NCI-H1092 (cell line): ENCODE data around the gene MCF2L2.
A peak's percentile ranks its signal among the peaks of the same experiment; 100 is the strongest.
"Not testable (repeated sequence)": the region's sequence is repeated elsewhere in the genome, so short reads cannot be mapped to it uniquely, and the experiment has no call there.

Experiments
- DNase-seq: peaks from one replicate; lab custom pipeline; 2025; lab: John Stamatoyannopoulos, UW

The MCF2L2 gene

GRCh38 chr3:183396662-183397391, 31.6 kb downstream of the MCF2L2 start:
- DNase-seq = no peak

DNA sequence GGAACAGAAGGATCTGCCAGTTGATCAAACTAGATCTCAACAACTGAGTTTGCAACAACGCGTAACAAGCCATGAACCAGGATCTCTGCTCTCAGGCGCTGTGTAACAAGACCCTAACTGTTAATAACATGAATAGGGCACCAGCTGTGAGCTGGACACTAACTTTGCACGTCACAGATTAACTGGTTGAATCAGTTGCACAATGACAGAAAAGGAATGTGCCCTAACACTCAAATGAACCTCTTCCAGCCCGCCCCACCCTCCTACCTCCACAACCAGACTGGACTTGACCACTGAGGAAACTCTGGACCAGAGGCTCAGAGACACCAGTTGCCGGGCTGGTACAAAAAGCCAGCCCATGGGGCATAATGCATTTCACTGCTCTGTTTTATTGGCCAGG, 34.3 kb downstream of the MCF2L2 start:
- no peak for DNase-seq

DNA sequence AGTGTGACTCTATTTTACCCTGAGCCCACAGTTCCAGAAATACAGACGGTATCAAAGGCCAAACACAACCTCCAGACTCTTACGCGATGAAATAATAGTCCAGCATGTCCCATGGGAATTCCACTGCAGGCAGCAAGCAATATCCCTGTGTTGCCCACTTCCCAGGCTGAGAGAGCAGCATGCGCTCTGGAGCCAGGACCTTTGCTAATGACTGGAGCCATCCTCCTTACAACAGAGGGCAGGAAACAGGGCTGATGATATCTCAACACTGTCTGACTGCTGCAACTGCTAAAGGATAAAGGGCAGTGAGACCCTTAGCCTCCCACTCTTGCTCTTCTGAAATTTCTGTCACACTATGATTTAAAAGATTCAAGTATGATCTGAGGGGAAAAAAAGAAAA, 34.8 kb downstream of the MCF2L2 start:
- DNase-seq = no peak

DNA sequence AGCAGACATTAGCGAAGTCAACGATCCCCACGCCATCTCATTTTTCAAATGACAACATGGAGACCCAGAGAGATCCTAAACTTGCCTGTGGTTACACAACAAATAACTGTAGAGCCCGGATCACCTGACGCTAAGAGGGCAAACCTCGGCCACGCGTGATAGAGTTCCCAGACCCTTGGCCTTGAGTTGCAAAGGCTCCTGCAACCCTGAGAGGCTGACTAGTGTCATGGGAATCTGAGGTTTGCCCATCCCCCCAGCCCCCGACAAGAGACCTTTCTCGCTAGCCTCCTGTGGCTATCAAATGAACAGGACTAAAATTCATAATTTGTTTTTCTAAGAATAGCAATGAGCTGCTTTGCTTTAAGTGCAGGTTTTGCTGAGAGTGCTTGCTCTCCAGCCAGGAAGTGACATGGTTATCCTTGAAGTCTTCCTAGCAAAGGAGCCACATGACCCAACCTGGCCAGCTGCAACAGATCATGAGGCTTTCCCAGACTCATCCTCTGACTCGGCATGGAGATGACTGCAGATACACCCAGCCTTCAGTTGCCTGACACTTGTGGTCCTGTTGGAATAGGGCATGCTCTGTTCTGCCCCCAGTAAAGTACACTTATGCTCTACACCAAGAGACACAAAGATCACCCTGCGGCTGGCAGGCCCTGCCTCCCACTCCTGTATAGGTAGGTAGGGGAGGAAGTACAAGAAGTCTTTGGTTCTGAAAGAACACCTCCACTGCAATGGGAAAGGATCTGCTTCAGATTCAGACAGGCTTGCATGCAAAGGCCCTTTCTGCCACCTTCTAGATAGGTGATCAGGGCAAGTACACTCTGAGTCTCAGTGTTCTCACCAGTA, 36.0 kb downstream of the MCF2L2 start:
- DNase-seq = no peak

DNA sequence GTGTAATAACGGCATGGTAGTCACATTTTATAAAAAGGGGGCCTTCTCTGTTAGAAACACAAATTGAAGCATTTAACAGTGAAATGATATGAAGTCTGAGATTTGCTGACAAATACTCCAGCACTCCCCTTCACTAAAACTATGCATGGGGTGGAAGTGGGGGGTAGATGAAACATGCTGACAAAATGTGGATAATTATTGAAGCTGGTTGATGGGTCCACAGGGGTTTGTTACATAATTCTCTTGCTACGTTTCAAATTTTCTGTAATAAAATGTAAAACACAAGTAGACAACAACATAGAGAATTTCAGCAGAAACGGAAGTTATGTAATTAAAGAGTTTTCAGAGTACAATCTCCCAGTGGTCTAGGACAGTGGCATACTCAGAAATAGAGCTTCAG, 37.0 kb downstream of the MCF2L2 start:
- DNase-seq = no peak

GRCh38 chr3:183390844-183391243, 37.6 kb downstream of the MCF2L2 start:
- DNase-seq = no peak

DNA sequence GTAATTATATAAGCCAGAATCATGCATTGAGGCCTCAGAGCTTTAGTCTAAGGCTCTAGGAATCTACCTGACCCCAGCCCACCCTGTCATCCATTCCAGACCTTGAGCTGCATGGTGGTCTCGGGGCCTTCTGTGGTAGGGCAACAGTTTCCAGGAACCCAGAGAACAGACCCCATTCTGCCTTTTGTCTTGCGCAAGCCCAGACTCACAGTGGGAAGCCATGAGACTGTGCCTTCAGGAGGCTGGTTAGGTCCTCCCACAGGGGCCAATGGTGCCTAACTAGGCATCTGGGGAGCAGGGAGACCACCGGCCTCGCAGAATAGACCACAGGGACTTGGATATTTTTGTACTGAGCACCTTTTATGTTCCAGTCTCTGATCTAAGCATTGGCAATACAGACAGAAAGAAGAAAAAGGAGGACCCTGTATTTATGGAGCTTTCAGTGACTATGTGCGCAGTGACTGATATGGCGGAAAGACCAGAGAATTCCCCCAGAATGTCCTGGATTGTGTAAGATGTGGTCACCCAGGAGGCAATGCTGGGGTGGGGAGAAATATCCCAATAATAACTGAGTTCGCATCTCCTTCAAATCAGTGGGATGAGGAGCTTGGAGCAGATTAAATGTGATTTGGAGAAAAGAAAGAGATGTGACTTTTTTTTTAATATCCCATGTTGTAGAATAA, 40.1 kb downstream of the MCF2L2 start:
- no peak for DNase-seq

GRCh38 chr3:183387797-183388196, 40.6 kb downstream of the MCF2L2 start:
- no peak for DNase-seq

GRCh38 chr3:183386651-183387050, 41.8 kb downstream of the MCF2L2 start:
- DNase-seq = no peak

DNA sequence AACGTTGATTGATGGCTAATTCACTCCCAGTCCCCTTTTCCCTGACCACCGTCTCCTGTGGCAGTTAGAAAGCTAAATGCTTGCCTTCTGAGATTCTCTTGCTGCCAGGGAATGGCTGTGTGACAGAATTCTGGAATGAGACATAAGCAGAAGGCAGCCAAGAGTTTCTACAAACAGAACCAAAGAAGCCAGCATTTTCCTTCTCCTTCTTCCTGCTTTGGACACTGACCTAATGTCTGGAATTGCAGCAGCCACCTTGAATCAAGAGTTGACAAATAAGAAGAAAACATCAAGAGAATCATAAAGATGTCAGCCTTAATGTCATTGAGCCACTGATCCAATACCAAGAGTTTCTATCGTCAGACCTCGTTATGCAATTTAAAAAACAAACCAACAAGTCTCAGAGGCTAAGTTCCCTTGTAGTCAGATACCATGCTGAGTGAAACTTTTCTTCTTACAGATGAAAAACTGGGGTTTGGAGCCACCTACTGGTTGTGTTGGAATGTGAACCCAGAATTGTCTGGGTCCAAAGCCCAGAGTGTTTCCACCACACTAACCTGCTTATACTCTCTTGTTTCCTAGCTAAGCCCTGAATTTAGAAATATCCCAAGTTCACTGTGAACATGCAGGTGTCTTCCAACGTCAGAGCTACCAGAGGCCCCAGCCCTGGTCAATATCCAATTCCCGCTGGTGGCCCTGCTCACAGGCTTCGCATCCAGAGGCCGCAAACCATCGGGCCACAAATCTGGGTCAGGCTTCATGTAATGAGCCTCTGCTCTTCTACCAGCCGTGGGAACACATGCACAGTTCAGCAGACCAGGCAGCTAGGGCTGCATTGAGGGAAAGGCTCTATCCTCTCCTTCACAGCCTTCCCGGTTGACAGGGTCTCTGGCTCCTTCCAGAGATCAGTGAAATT, 42.5 kb downstream of the MCF2L2 start:
- DNase-seq = peak; percentile 26

- DNase-seq = no peak
Measured at GRCh38 chr3:183381673-183382072, 46.7 kb downstream of the MCF2L2 start.

- no peak for DNase-seq
Measured at GRCh38 chr3:183381179-183381578, 47.2 kb downstream of the MCF2L2 start.

DNA sequence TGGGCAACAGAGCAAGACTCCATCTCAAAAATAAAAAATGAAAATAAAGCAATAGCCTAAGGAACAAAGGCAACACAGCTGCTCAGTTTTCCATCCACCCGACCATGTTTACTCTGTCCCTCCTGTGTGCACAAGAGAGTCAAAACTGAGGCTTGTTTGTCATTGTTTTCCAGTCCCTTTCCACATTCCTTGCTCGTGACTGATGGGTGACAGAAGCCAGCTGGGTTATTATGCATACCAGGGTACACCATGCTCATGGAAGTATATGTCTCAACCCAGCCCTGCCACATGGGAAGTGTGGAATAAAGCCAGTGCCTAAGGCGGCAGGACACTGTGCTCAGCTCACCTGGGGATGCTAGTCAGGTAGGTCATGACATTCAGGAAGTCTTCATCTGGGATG, 49.5 kb downstream of the MCF2L2 start:
- DNase-seq = no peak

- no peak for DNase-seq
Measured at GRCh38 chr3:183378545-183378944, 49.9 kb downstream of the MCF2L2 start.

DNA sequence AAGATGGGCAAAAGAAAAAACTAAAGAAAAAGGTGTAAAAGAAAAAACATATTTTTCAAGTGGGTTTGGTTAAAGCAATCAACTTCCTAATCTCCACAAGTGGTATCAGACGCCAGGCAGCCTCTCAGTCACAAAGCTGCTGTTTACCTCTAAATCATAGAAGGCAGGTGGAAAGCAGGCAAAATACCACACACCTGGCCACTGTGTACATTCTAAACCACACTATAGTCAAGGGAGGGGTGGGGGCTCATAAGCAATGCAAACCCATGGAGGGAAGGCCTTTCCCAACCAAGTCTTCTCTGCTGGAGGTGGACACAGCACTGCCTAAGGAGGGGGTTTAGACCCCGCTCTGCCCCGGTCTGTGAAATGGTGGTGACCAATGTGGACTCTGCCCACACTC, 50.4 kb downstream of the MCF2L2 start:
- peak; percentile 15 for DNase-seq

DNA sequence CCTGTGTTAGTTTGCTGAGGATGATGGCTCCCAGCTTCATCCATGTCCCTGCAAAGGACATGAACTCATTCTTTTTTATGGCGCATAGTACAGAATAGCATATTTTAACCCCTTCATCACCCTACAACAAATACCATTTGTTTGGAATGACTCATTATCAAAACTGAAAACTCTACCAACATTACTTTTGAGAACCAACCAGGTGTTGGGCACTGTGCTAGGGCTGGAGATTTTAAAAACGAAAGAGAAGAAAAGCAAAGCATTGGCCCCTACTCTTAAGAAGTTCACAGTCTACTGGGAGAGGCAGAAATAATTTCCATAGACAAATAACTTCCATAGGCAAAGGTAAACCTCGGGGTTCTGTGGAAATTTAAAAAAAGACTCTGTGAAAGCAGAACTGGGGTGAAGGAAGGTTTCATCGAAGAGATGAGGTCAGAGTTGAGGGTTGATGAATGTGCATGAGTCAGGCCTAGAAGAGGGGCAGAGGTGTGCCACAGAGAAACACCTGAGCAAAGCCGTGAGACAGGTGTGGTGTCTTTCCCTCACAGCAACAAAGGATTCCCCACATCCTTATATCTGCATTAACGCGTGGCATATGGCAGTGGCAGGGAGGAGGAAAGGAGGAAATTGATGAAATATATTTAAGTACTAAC, 51.0 kb downstream of the MCF2L2 start:
- no peak for DNase-seq

GRCh38 chr3:183375787-183376186, 52.6 kb downstream of the MCF2L2 start:
- no peak for DNase-seq

- no peak for DNase-seq
Measured at GRCh38 chr3:183375337-183375736, 53.1 kb downstream of the MCF2L2 start.

GRCh38 chr3:183372911-183373310, 55.5 kb downstream of the MCF2L2 start:
- no peak for DNase-seq

GRCh38 chr3:183371600-183371968, 56.8 kb downstream of the MCF2L2 start:
- not testable (repeated sequence) for DNase-seq

DNA sequence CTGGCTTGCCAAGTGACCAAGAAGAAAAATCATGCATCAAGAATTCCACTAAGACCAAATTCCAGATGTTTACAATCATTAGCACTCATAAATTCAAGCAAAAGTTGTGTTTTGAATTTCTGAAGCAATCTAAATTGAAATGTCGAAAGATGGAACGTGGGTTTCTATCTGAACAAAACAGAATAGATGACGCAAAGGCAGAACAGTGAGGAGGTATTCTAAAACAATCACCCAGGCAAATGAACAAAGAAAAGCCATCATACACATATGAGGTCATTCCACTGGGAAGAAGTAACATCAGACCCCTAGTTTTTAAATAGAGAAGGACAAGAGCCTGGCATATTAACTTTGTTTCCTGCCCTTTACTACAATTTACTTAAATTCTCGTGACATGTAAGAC, 58.0 kb downstream of the MCF2L2 start:
- DNase-seq = no peak
